Breast epithelium (tissue), 4 donors: ENCODE data around the gene C3orf49. TPM values are rescaled to one million over a fixed set of nuclear protein-coding genes. Genes with fewer than 3 reads are reported as not detected.

ENCODE experiments used
- DNase-seq, 2 donors: peaks; one replicate each; pipeline ENCODE4 v3.0.0-alpha.2; 2019; ENCODE audit warnings: low spot score in 2 of 2
- H3K27ac ChIP-seq, 2 donors: fragments of 200-600 bp; sonication (generic) in 1 of 2; one replicate each; pipeline ENCODE4 v1.5.1; 2016 to 2019; ENCODE audit warnings: mild to moderate bottlenecking in 1 of 2
- H3K27me3 ChIP-seq, 2 donors: fragments of 200-600 bp; sonication (generic) in 1 of 2; one replicate each; pipeline versions ENCODE4 v1.5.1 to v1.6.0; 2017 to 2019; ENCODE audit warnings: control low read depth in 1 of 2, mild to moderate bottlenecking in 1 of 2
- H3K36me3 ChIP-seq: fragments of 200-600 bp; one replicate; pipeline ENCODE4 v1.5.1; 2019
- H3K4me1 ChIP-seq, 2 donors: fragments of 200-600 bp; sonication (generic); one replicate each; pipeline ENCODE4 v1.5.1; 2016 to 2019; ENCODE audit warnings: control low read depth in 1 of 2
- H3K4me3 ChIP-seq, 3 donors: fragments of 200-600 bp; sonication (generic); 1 replicate in 2 of 3; 2 replicates in 1 of 3; pipeline ENCODE4 v1.5.1; 2016 to 2019; ENCODE audit warnings: mild to moderate bottlenecking in 3 of 3, moderate library complexity in 2 of 3
- H3K9me3 ChIP-seq, 2 donors: fragments of 200-600 bp; sonication (generic) in 1 of 2; one replicate each; pipeline ENCODE4 v1.5.1; 2016 to 2019; ENCODE audit warnings: control low read depth in 1 of 2
- CTCF ChIP-seq, 3 donors: fragments of 450-650 bp; IDR thresholded peaks; one replicate each; pipeline ENCODE4 v1.5.1; 2016 to 2017; ENCODE audit warnings: antibody characterized with exemption in 3 of 3, mild to moderate bottlenecking in 3 of 3, moderate library complexity in 3 of 3
- POLR2A ChIP-seq: fragments of 450-650 bp; IDR thresholded peaks from one replicate; pipeline ENCODE4 v1.6.1; 2016; ENCODE audit warnings: antibody characterized with exemption, mild to moderate bottlenecking, moderate library complexity
- POLR2AphosphoS5 ChIP-seq, 3 donors: sonication (generic); formaldehyde crosslinking; IDR thresholded peaks; one replicate each; pipeline ENCODE4 v1.6.1; 2017; ENCODE audit warnings: antibody characterized with exemption in 3 of 3
- intact Hi-C: fragments of 100-400 bp; cut with DNase I; formaldehyde crosslinking; loops from one replicate; pipeline ENCODE4 v1.15.1; 2023; ENCODE audit warnings: low total_unique reads
- total RNA-seq, 3 donors: library from RNA; depleted of rRNA; stranded (reverse); fragments of >200 nt; gene quantifications; one replicate each; pipeline ENCODE4 v1.1.0, GENCODE V29; 2016

The C3orf49 gene
- total RNA-seq, 3 donors from 2014 or later = not detected

- DNase-seq = no peak
- H3K27me3 ChIP-seq = no peaks in the 10 kb centered on the region
- no peaks in the 10 kb centered on the region for H3K4me1 ChIP-seq
- no peaks in the 10 kb centered on the region for H3K36me3 ChIP-seq
- no peak overlapping the region for H3K27ac ChIP-seq
- intact Hi-C loops = no loop called here
- H3K9me3 ChIP-seq = no peaks in the 10 kb centered on the region
- TF ChIP-seq CTCF (IDR thresholded peaks at IDR 0.05) (no peak), POLR2AphosphoS5 (IDR thresholded peaks at IDR 0.05) (no peak), POLR2A (no peak)
- H3K4me3 ChIP-seq = no peak overlapping the region
Observed at GRCh38 chr3:63870615-63871005, 51.5 kb downstream of the C3orf49 start.

GRCh38 chr3:63872135-63872924 lies 53.2 kb downstream of the C3orf49 start:
- no peaks in the 10 kb centered on the region for H3K27me3 ChIP-seq
- TF ChIP-seq CTCF (IDR thresholded peaks at IDR 0.05) = no peak
- no peak for TF ChIP-seq POLR2AphosphoS5 (IDR thresholded peaks at IDR 0.05)
- TF ChIP-seq POLR2A = no peak
- H3K27ac ChIP-seq = no peak overlapping the region
- no peak overlapping the region for H3K4me3 ChIP-seq
- no peaks in the 10 kb centered on the region for H3K4me1 ChIP-seq
- H3K9me3 ChIP-seq = no peaks in the 10 kb centered on the region
- DNase-seq = no peak
- intact Hi-C loops = no loop called here
- no peaks in the 10 kb centered on the region for H3K36me3 ChIP-seq

GRCh38 chr3:63874769-63875168 lies 55.7 kb downstream of the C3orf49 start:
- no peak overlapping the region for H3K4me3 ChIP-seq
- TF ChIP-seq POLR2AphosphoS5 (IDR thresholded peaks at IDR 0.05) = no peak
- TF ChIP-seq POLR2A = no peak
- TF ChIP-seq CTCF (IDR thresholded peaks at IDR 0.05) = no peak
- no peaks in the 10 kb centered on the region for H3K9me3 ChIP-seq
- no peaks in the 10 kb centered on the region for H3K4me1 ChIP-seq
- DNase-seq = no peak
- no peaks in the 10 kb centered on the region for H3K27me3 ChIP-seq
- no peaks in the 10 kb centered on the region for H3K36me3 ChIP-seq
- H3K27ac ChIP-seq = no peak overlapping the region
- intact Hi-C loops = no loop called here

GRCh38 chr3:63875510-63875909 lies 56.4 kb downstream of the C3orf49 start:
- Histone ChIP-seq H3K27me3 (no peaks in the 10 kb centered on the region), H3K4me3 (no peak overlapping the region), H3K27ac (no peak overlapping the region), H3K36me3 (no peaks in the 10 kb centered on the region), H3K4me1 (no peaks in the 10 kb centered on the region), H3K9me3 (no peaks in the 10 kb centered on the region)
- intact Hi-C loops = no loop called here
- TF ChIP-seq POLR2A = no peak
- no peak for TF ChIP-seq POLR2AphosphoS5 (IDR thresholded peaks at IDR 0.05)
- TF ChIP-seq CTCF (IDR thresholded peaks at IDR 0.05) = no peak
- no peak for DNase-seq

GRCh38 chr3:63876260-63876659 lies 57.2 kb downstream of the C3orf49 start:
- no peak for DNase-seq
- no peak for TF ChIP-seq CTCF (IDR thresholded peaks at IDR 0.05)
- TF ChIP-seq POLR2AphosphoS5 (IDR thresholded peaks at IDR 0.05) = no peak
- TF ChIP-seq POLR2A = no peak
- Histone ChIP-seq H3K27ac (no peak overlapping the region), H3K4me3 (no peak overlapping the region), H3K27me3 (no peaks in the 10 kb centered on the region), H3K36me3 (no peaks in the 10 kb centered on the region), H3K9me3 (no peaks in the 10 kb centered on the region), H3K4me1 (no peaks in the 10 kb centered on the region)
- intact Hi-C loops = no loop called here
